Subcutaneous adipose tissue (tissue), 4 donors: ENCODE measurements around the gene RUNX3. TPM values are rescaled to one million over a fixed set of nuclear protein-coding genes. Genes with fewer than 3 reads are reported as not detected.

Source experiments
- total RNA-seq, 4 donors: library from RNA; depleted of rRNA; stranded (reverse); fragments of >200 nt; gene quantifications; one replicate each; pipeline ENCODE4 v1.1.0, GENCODE V29; 2016
- TF ChIP-seq, protein P1 (sequence below): fragments of 450-650 bp; IDR thresholded peaks from one replicate; pipeline ENCODE4 v1.5.1; 2016; ENCODE audit warnings: low read depth, mild to moderate bottlenecking, control low read depth, antibody characterized with exemption, moderate library complexity

RUNX3 gene
- total RNA-seq, 4 donors from 2014 or later = 0.19 to 5.4 (median 3.0) TPM

DNA sequence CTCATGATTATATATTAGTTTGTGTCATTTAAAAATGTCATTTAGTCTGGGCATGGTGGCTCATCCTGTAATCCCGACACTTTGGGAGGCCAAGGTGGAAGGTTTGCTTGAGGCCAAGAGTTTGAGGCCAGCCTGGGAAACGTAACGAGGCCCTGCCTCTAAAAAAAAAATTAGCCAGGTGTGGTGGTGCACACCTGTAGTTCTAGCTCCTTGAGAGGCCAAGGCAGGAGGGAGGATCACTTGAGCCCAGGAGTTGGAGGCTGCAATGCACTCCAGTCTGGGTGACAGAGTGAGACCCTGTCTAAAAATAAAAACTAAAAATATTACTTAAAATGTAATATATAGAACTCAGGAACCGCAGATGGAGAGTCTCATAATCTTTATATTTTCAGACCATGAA, 34.6 kb downstream of the RUNX3 start:
- TF ChIP-seq, protein P1, sequence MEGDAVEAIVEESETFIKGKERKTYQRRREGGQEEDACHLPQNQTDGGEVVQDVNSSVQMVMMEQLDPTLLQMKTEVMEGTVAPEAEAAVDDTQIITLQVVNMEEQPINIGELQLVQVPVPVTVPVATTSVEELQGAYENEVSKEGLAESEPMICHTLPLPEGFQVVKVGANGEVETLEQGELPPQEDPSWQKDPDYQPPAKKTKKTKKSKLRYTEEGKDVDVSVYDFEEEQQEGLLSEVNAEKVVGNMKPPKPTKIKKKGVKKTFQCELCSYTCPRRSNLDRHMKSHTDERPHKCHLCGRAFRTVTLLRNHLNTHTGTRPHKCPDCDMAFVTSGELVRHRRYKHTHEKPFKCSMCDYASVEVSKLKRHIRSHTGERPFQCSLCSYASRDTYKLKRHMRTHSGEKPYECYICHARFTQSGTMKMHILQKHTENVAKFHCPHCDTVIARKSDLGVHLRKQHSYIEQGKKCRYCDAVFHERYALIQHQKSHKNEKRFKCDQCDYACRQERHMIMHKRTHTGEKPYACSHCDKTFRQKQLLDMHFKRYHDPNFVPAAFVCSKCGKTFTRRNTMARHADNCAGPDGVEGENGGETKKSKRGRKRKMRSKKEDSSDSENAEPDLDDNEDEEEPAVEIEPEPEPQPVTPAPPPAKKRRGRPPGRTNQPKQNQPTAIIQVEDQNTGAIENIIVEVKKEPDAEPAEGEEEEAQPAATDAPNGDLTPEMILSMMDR = no peak

DNA sequence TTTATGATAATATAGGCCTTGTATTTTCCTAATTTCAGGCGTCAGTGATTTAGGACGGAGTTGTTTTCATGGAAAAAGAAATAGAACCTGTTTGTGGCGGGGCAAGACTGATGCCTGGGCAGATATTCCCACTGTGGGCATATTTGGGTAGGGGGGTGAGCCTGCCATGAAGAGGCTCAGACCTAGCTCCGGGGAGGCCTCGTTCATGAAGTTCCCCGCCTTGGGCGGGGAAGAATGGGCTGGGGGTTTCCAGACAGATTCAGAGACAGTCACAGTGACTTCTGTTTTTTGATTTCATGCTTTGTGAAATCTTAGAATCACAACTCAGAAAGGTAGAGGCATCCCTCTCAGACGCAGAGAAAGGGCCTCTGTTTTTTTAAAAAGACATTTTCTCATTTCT, 36.1 kb downstream of the RUNX3 start:
- TF ChIP-seq, protein P1 = no peak

DNA sequence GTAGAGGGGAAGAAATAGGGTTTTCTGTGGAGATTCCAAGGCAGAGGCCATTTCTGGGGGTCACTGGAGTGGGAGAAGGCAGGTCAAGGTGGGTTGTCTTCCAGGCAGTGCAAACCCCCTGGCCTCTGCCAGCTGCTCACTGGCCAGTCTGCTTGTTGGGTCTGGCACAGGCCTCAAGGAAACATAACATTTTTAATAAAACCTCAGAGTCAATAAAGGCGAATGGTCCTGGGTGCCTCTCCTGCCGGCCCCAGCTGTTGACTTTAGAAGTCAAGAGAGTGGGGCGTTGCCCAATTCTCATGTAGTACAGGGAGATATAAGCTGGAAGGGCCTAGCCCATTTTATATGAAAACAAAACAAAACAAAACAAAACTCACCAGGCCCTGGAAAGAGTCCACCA, 36.6 kb downstream of the RUNX3 start:
- TF ChIP-seq, protein P1 = no peak

DNA sequence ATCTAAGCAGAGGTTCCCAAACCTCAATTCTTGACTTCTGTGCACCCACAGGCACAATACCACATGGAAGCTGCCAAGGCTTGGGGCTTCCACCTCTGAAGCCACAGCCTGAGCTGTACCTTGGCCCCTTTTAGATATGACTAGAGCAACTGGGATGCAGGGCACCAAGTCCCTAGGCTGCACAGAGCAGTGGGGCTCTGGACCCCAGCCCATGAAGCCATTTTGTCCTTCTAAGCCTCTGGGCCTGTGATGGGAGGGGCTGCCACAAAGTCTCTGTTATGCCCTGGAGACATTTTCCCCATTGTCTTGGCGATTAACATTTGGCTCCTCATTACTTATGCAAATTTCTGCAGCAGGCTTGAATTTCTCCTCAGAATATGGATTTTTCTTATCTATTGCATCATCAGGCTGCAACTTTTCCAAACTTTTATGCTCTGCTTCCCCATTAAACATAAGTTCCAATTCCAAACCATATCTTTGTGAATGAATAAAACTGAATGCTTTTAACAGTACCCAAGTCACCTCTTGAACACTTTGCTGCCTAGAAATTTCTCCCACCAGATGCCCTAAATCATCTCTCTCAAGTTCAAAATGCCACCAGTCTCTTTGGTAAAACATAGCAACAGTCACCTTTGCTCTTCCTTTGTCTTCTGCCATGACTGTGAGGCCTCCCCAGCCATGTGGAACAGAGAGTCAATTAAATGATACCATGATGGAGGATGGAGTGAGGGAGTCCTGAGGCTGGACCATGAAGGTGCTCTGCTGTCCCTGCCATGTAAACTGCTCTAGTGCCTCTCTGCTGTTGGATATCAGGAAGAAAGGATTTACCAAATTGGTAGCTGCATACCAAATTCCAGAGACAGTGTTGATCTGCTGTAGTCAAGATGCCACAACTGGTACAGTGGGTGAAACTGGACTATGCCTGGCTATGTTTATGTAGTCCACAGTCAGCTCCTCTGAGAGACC, 37.6 kb downstream of the RUNX3 start:
- TF ChIP-seq, protein P1 = no peak

GRCh38 chr1:24890887-24891286, 39.2 kb downstream of the RUNX3 start:
- TF ChIP-seq, protein P1 = no peak

DNA sequence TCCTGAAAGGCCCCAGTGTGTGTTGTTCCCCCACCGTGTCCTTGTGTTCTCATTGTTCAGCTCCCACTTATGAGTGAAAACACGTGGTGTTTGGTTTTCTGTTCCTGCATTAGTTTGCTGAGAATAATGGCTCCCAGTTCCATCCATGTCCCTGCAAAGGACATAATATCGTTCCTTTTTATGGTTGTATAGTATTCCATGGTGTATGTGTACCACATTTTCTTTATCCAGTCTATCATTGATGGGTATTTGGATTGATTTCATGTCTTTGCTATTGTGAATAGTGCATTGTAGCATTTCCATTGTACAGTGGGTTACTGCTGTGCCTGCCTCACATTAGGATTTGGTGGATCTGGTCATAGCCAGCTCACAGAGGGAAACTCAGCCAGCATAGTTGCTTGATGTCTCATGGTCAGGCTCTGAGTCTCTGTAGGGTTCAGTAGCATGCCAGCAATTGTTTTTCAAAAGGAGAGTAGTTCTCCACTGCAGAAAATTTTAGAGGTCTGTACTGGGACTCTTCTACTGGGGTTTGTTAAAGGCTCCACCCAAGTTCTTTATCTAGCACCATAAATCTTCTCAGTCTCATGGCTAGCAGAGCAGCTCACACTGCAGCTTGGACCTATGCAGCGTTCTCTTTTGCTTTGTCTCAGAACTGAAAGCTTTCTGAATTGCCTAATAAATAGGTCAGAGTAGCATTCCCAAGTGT, 41.0 kb downstream of the RUNX3 start:
- TF ChIP-seq, protein P1 = no peak
